GM12873 (cell line): ENCODE data around the gene TAS2R3.

ENCODE experiments used
- CTCF ChIP-seq: IDR thresholded peaks from 2 replicates; pipeline ENCODE4 v1.5.1; 2012; ENCODE audit warnings: low read depth, mild to moderate bottlenecking, moderate library complexity, low read length, control low read depth; ENCODE audit not compliant: insufficient read depth; ENCODE audit errors: missing control alignments

Gene TAS2R3

GRCh38 chr7:141763797-141764196 lies at the start of gene TAS2R3:
TSS of gene TAS2R3 (plus strand) at chr7:141764097. CDS start at chr7:141764159, 62 bp downstream.
- TF ChIP-seq CTCF: no peak

- TF ChIP-seq CTCF: no peak
Observed at GRCh38 chr7:141714571-141714970, 49.3 kb upstream of the TAS2R3 start.

DNA sequence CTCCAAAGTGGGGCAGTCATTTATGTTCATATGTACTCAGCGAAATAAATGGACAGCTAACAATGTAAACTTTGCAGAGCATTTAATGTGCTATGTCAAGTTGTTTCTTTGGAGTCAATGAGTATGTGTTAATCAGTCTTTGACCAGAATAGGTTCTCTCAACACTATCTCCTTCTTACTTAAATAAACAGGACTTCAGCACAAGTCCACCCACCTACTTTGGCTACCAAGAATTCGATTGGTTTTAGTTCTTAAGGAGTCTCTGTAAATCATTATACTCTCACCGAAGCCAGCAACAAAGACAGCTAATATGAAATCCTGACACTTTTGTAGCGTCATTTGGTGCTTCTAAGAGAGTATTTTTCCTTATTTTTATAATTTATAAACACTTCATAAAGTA lies 48.9 kb upstream of the TAS2R3 start:
- TF ChIP-seq CTCF: no peak

DNA sequence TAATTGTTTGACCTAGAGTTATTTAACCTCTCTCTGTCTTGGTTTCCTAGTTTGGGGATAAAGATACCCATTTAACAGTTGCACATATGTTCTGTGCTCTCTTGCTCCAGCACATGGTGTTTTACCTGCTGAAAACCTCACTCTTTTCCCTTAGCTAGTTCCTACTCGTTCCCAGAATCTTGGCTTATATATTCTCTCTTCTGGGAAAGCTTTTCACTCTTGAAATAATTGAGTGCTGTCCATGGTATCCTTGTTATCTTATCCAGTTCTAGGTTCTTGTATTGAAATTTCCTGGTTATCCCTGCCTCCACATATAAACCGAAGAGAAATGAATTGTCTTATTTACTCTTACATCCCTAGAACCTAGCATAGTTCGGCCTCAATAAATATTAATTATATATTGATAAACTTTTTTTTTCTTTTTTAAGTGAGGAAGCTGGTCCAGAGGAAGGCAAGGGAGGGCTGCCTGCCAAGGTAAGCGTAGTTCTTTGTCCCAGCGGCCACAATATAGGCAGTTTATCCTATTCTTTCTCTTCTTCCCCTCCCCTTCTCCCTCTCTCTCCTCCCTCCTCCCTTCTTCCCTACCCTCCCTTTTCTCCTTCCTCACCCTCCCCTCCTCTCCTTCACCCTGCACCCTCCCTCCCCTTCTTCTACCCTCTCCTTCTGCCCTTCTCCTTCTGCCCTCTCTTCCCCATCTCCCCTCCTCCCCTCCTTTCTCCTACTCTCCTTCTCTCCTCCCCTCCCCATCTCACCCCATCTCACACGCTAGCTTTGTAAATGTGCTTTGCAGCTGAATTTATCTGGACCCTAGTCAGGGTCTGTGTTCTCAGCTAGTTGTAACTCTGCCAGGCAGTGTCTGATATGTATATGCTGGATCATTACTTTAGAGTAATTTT lies 47.9 kb upstream of the TAS2R3 start:
- no peak for TF ChIP-seq CTCF

- TF ChIP-seq CTCF: no peak
Observed at GRCh38 chr7:141717450-141717849, 46.4 kb upstream of the TAS2R3 start.

GRCh38 chr7:141722529-141722928 lies 41.4 kb upstream of the TAS2R3 start:
- TF ChIP-seq CTCF: no peak

GRCh38 chr7:141729020-141729419 lies 34.9 kb upstream of the TAS2R3 start:
- no peak for TF ChIP-seq CTCF
